Osteocyte (in vitro differentiated cells): ENCODE measurements around the gene TUBGCP3. TPM values are rescaled to one million over a fixed set of nuclear protein-coding genes. Genes with fewer than 3 reads are reported as not detected.

Source experiments
- DNase-seq: peaks from one replicate; pipeline ENCODE4 v3.0.0; 2021; ENCODE audit warnings: mixed read lengths; ENCODE audit not compliant: unreplicated experiment; ENCODE audit errors: extremely low spot score
- H3K27ac Mint-ChIP-seq: one replicate; pipeline ENCODE4 v1.8.0; 2021; ENCODE audit warnings: mild to moderate bottlenecking, mixed read lengths; ENCODE audit not compliant: unreplicated experiment
- H3K27me3 Mint-ChIP-seq: one replicate; pipeline ENCODE4 v1.8.0; 2021; ENCODE audit warnings: mixed read lengths; ENCODE audit not compliant: unreplicated experiment
- H3K36me3 Mint-ChIP-seq: one replicate; pipeline ENCODE4 v1.8.0; 2021; ENCODE audit warnings: mixed read lengths; ENCODE audit not compliant: unreplicated experiment
- H3K4me1 Mint-ChIP-seq: one replicate; pipeline ENCODE4 v1.8.0; 2021; ENCODE audit warnings: mixed read lengths; ENCODE audit not compliant: unreplicated experiment
- H3K4me3 Mint-ChIP-seq: one replicate; pipeline ENCODE4 v1.8.0; 2021; ENCODE audit warnings: mild to moderate bottlenecking, moderate library complexity, mixed read lengths; ENCODE audit not compliant: unreplicated experiment
- H3K9me3 Mint-ChIP-seq: one replicate; pipeline ENCODE4 v1.8.0; 2021; ENCODE audit warnings: mixed read lengths; ENCODE audit not compliant: unreplicated experiment
- total RNA-seq: library from RNA; stranded (reverse); gene quantifications from 2 replicates; pipeline ENCODE4 v1.2.1, GENCODE V29; 2021
- TF ChIP-seq, protein P1 (sequence below): fragments of 200-600 bp; sonication (generic); IDR thresholded peaks from 2 replicates; pipeline ENCODE4 v1.5.0; 2021; ENCODE audit warnings: antibody characterized with exemption, mild to moderate bottlenecking, moderate library complexity

The TUBGCP3 gene
- total RNA-seq, 1 donor from 2014 or later: 26.1 TPM

DNA sequence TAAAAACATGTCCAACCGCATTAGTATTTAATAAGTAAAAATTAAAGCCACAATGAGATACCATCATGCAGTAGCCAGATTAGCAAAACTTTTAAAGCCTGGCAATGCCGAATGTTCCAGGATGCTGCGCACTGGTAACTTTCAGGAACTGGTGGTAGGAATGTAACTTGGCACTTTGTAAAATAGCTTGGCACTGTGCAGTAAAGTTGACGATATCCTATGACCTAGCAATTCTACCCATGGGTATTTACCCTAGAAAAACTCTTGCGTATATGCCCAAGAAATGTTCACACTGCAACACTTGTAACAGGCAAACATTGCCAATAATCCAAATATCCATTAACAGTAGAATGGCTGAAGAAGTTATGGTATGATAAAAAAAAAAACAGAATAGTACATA is 114.1 kb downstream of the TUBGCP3 start:
- TF ChIP-seq, protein P1, sequence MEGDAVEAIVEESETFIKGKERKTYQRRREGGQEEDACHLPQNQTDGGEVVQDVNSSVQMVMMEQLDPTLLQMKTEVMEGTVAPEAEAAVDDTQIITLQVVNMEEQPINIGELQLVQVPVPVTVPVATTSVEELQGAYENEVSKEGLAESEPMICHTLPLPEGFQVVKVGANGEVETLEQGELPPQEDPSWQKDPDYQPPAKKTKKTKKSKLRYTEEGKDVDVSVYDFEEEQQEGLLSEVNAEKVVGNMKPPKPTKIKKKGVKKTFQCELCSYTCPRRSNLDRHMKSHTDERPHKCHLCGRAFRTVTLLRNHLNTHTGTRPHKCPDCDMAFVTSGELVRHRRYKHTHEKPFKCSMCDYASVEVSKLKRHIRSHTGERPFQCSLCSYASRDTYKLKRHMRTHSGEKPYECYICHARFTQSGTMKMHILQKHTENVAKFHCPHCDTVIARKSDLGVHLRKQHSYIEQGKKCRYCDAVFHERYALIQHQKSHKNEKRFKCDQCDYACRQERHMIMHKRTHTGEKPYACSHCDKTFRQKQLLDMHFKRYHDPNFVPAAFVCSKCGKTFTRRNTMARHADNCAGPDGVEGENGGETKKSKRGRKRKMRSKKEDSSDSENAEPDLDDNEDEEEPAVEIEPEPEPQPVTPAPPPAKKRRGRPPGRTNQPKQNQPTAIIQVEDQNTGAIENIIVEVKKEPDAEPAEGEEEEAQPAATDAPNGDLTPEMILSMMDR: no peak
- Mint-ChIP-seq H3K27ac (no peak overlapping the region), H3K4me3 (no peak overlapping the region), H3K9me3 (no peaks in the 10 kb centered on the region), H3K27me3 (no peaks in the 10 kb centered on the region), H3K4me1 (no peaks in the 10 kb centered on the region), H3K36me3 (no peaks in the 10 kb centered on the region)
- DNase-seq: no peak

DNA sequence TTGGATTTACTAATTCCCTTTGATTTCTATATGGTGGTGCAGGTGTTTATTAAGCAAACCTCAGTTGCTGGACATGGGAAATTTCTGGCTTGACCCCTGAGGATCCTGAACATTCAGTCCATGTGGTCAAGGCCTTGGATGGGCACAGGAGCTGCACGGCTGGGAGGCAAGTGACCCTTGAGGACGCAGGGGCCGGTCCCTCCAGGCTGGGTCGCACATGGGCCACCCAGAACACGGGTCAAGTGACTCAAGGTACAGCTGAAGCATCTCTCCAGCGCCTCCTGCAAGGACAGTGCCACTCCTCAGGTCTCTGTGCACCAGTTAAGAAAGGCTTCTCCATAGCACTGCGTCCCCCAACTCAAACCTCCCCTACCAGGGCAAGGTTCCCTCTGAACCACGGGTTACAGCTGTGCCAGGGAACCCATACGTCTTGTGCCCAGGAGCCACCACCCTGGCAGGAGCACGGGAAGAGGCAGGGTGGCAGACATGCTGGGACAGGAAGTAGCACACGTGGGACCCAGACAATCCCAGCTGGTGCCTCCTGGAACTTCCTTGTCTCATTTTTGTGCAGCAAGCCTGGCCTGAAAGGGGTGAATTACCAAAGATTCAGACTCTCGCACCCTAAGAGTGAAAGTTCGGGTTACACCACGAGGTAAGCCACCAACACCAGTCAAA is 118.7 kb downstream of the TUBGCP3 start:
- no peaks in the 10 kb centered on the region for H3K36me3 Mint-ChIP-seq
- H3K9me3 Mint-ChIP-seq: no peaks in the 10 kb centered on the region
- no peak overlapping the region for H3K4me3 Mint-ChIP-seq
- H3K27me3 Mint-ChIP-seq: no peaks in the 10 kb centered on the region
- TF ChIP-seq, protein P1: no peak
- no peaks in the 10 kb centered on the region for H3K4me1 Mint-ChIP-seq
- H3K27ac Mint-ChIP-seq: no peak overlapping the region
- DNase-seq: no peak

- Mint-ChIP-seq H3K4me3 (no peak overlapping the region), H3K9me3 (no peaks in the 10 kb centered on the region), H3K36me3 (no peaks in the 10 kb centered on the region), H3K4me1 (no peaks in the 10 kb centered on the region), H3K27ac (no peak overlapping the region), H3K27me3 (no peaks in the 10 kb centered on the region)
- TF ChIP-seq, protein P1: no peak
- no peak for DNase-seq
Measured at GRCh38 chr13:112468069-112468468, 119.9 kb downstream of the TUBGCP3 start.

DNA sequence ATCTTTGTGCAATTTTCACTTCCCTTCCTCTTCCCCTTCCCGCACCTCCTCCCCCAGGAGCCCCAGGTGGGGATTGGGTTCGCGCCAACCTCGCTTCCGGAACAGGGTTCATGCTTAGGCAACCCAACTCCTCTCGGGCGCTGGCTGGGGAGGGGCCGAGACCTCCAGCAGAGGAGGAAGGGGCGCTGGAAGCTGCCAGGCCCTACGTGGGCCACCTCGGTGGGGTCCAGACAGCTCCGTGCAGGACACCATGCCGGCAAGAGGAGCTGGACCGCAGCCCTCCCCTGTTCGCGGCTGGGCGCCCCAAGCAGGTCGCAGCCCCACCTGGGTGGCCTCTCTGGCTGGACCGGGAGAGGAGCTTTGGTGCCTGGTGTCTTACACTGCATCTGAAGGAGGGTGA is 120.7 kb downstream of the TUBGCP3 start:
- DNase-seq: no peak
- no peaks in the 10 kb centered on the region for H3K27me3 Mint-ChIP-seq
- TF ChIP-seq, protein P1: no peak
- peaks cover 4% of the 10 kb centered on the region for H3K9me3 Mint-ChIP-seq
- no peaks in the 10 kb centered on the region for H3K36me3 Mint-ChIP-seq
- no peak overlapping the region for H3K27ac Mint-ChIP-seq
- no peak overlapping the region for H3K4me3 Mint-ChIP-seq
- H3K4me1 Mint-ChIP-seq: no peaks in the 10 kb centered on the region

DNA sequence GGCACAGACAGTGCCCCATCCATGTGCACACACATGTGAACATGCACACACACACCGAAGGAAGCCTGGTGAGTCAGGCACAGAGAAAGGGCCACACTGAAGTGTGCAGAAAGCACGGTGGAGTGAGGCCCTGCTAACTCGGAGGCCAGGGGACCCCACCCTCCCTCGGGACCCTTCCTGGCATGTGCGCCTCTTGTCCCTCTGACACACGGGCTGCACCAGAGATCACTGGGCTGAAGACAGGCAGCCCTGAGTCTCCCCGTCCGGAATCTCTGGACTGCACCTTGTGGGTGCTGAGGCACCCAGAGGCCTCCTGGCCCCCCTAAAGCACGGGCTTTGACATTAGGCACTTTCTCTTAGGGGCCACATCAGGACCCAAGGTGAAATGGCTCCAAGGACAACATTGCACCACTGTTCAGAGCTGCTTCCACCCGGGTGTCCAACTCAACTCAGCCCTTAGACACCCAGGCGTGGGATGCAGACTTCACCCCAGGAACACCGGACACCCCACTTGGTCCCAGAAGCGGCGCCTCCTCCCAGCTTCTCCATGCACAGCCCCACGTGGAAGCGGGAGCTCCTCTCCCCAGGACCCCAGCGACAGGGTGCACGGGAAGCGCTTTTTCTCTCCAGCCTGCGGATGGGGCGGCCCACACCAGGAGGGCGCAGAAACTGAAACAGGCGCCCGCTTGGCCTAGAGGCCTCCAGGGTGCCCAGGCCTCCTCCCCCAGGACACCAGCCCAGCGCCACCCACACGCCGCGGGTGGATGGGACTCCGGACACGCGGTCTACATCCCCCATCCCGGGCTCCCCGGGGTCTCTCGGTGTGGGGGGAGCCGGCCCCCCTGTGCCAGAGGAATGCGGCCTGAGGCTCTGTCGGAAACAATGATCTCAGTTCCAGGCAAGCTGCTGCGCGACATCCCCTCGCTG is 121.6 kb downstream of the TUBGCP3 start:
- Mint-ChIP-seq H3K9me3 (peaks cover 9% of the 10 kb centered on the region), H3K27me3 (no peaks in the 10 kb centered on the region), H3K4me1 (no peaks in the 10 kb centered on the region), H3K27ac (no peak overlapping the region), H3K4me3 (no peak overlapping the region), H3K36me3 (no peaks in the 10 kb centered on the region)
- DNase-seq: no peak
- TF ChIP-seq, protein P1: no peak
